Ishikawa (cell line): ENCODE measurements around the gene PSMA8.

Experiments
- EGR1 ChIP-seq: IDR thresholded peaks from 2 replicates; pipeline ENCODE4 v1.6.1; 2012
- EP300 ChIP-seq: IDR thresholded peaks from 2 replicates; pipeline ENCODE4 v1.6.1; 2012; ENCODE audit warnings: borderline replicate concordance
- YY1 ChIP-seq: IDR thresholded peaks from 2 replicates; pipeline ENCODE4 v1.6.1; 2012; ENCODE audit warnings: low read depth
- TF ChIP-seq, protein P1 (sequence below): IDR thresholded peaks from 2 replicates; pipeline ENCODE4 v1.6.1; 2012; ENCODE audit warnings: low read depth, mild to moderate bottlenecking
- TF ChIP-seq, protein P2 (sequence below): IDR thresholded peaks from 2 replicates; pipeline ENCODE4 v1.6.1; 2012

DNA sequence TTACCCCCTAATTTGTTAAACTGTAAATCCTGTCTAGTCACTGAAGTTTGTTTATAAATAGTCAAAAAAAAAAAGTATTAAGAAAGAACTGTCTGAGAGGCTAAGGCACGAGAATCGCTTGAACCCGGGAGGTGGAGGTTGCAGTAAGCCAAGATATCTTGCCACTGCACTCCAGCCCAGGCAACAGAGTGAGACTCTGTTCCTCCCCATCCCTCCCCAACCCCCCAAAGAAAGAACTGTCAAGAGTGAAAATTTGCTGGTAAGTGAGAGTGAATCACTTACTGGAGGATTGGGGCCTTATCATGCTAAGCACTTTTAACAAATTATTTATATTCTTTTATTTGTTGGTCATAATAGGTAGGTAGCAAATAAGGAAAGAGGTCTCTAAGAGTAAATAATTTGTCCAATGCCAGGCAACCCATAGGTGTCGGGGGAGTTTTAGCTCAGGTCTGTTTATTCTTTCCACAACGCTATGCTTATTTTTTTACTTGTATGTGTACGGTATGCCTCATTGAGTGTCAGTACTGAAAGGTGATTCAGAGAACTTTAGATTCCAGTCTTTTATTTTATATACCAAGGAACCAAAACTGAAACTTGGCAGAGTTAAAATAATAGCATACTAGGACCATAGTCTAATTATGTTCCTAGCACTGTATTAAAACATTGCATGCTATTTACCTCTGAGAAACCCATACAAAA is 95.0 kb downstream of the PSMA8 start:
- TF ChIP-seq EP300 (no peak), YY1 (no peak), EGR1 (no peak)
- TF ChIP-seq, protein P1, sequence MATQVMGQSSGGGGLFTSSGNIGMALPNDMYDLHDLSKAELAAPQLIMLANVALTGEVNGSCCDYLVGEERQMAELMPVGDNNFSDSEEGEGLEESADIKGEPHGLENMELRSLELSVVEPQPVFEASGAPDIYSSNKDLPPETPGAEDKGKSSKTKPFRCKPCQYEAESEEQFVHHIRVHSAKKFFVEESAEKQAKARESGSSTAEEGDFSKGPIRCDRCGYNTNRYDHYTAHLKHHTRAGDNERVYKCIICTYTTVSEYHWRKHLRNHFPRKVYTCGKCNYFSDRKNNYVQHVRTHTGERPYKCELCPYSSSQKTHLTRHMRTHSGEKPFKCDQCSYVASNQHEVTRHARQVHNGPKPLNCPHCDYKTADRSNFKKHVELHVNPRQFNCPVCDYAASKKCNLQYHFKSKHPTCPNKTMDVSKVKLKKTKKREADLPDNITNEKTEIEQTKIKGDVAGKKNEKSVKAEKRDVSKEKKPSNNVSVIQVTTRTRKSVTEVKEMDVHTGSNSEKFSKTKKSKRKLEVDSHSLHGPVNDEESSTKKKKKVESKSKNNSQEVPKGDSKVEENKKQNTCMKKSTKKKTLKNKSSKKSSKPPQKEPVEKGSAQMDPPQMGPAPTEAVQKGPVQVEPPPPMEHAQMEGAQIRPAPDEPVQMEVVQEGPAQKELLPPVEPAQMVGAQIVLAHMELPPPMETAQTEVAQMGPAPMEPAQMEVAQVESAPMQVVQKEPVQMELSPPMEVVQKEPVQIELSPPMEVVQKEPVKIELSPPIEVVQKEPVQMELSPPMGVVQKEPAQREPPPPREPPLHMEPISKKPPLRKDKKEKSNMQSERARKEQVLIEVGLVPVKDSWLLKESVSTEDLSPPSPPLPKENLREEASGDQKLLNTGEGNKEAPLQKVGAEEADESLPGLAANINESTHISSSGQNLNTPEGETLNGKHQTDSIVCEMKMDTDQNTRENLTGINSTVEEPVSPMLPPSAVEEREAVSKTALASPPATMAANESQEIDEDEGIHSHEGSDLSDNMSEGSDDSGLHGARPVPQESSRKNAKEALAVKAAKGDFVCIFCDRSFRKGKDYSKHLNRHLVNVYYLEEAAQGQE = no peak
- TF ChIP-seq, protein P2, sequence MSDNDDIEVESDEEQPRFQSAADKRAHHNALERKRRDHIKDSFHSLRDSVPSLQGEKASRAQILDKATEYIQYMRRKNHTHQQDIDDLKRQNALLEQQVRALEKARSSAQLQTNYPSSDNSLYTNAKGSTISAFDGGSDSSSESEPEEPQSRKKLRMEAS = no peak
